Naive B cell (primary cell): ENCODE data around the gene MAP3K21. TPM values are rescaled to one million over a fixed set of nuclear protein-coding genes. Genes with fewer than 3 reads are reported as not detected.

Experiments used
- ATAC-seq, 2 donors: fragments of 150-1000 bp; cut with Tn5 transposase; 2 replicates each; pipeline ENCODE4 v1.10.0; 2021; ENCODE audit warnings: low read depth in 2 of 2, mild to moderate bottlenecking in 2 of 2, moderate library complexity in 2 of 2
- DNase-seq: peaks from one replicate; pipeline ENCODE4 v3.0.0; 2022
- H3K27ac Mint-ChIP-seq, 6 donors: one replicate each; pipeline ENCODE4 v1.8.0; 2020 to 2022; ENCODE audit warnings: mild to moderate bottlenecking in 6 of 6, mixed read lengths in 6 of 6, moderate library complexity in 5 of 6, inconsistent platforms in 2 of 6
- H3K27me3 Mint-ChIP-seq, 3 donors: one replicate each; pipeline ENCODE4 v1.8.0; 2021 to 2022; ENCODE audit warnings: mixed read lengths in 3 of 3, mild to moderate bottlenecking in 1 of 3
- H3K36me3 Mint-ChIP-seq, 2 donors: one replicate each; pipeline ENCODE4 v1.8.0; 2020 to 2022; ENCODE audit warnings: mixed read lengths in 2 of 2, inconsistent platforms in 1 of 2, mild to moderate bottlenecking in 1 of 2
- H3K4me1 Mint-ChIP-seq, 3 donors: one replicate each; pipeline ENCODE4 v1.8.0; 2020 to 2022; ENCODE audit warnings: mixed read lengths in 3 of 3, inconsistent platforms in 1 of 3, mild to moderate bottlenecking in 1 of 3, moderate library complexity in 1 of 3
- H3K4me3 Mint-ChIP-seq, 8 donors: one replicate each; pipeline ENCODE4 v1.8.0; 2020 to 2022; ENCODE audit warnings: mild to moderate bottlenecking in 8 of 8, mixed read lengths in 8 of 8, moderate library complexity in 8 of 8, inconsistent platforms in 2 of 8
- H3K9me3 Mint-ChIP-seq, 7 donors: one replicate each; pipeline ENCODE4 v1.8.0; 2020 to 2022; ENCODE audit warnings: mixed read lengths in 7 of 7, mild to moderate bottlenecking in 5 of 7, inconsistent platforms in 2 of 7, moderate library complexity in 1 of 7
- polyA plus RNA-seq, 6 donors: library from polyadenylated mRNA; unstranded; fragments of 300-500 nt; fragmentation: Illumina TruSeq; gene quantifications; one replicate each; pipeline ENCODE4 v1.2.3, GENCODE V29; 2021; ENCODE audit warnings: low read depth in 6 of 6

Gene MAP3K21
- polyA plus RNA-seq, 6 donors from 2014 or later = 0.47 to 1.6 (median 0.94) TPM

DNA sequence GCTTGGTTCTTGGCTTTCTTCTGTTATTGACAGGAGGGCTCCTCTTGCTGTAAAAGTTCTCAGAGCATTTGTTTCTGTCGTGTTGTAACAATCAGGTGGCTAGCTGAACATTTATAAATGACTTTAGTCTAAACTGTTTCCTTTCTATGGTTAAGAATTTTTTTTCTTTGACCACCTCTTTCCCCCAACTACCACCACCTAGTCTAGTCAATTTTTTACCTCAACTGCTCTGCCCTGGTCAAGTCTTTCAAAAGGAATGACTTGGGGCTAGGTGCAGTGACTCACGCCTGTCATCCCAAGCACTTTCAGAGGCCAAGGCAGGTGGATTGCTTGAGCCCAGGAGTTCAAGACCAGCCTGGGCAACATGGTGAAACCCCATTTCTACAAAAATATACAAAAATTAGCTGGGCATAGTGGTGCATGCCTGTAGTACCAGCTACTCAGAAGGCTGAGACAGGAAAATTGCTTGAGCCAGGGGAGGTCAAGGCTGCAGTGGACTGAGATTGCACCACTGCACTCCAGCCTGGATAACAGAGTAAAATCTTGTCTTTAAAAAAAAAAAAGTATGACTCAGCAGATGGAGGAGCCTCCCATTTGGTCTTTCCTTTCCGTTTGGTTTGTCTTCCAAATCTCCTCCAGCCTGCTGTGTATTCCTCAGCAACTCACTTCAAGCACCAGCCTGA, 40.7 kb downstream of the MAP3K21 start:
- H3K27me3 Mint-ChIP-seq = no peaks in the 10 kb centered on the region
- H3K36me3 Mint-ChIP-seq = no peaks in the 10 kb centered on the region
- ATAC-seq (no peak), DNase-seq (no peak)
- H3K4me3 Mint-ChIP-seq = no peak overlapping the region
- H3K4me1 Mint-ChIP-seq = no peaks in the 10 kb centered on the region
- no peaks in the 10 kb centered on the region for H3K9me3 Mint-ChIP-seq
- no peak overlapping the region for H3K27ac Mint-ChIP-seq

GRCh38 chr1:233368789-233369130, 41.2 kb downstream of the MAP3K21 start:
- Mint-ChIP-seq H3K4me1 (no peaks in the 10 kb centered on the region), H3K27me3 (no peaks in the 10 kb centered on the region), H3K27ac (no peak overlapping the region), H3K36me3 (no peaks in the 10 kb centered on the region), H3K4me3 (no peak overlapping the region), H3K9me3 (no peaks in the 10 kb centered on the region)
- DNase-seq (no peak), ATAC-seq (no peak)

DNA sequence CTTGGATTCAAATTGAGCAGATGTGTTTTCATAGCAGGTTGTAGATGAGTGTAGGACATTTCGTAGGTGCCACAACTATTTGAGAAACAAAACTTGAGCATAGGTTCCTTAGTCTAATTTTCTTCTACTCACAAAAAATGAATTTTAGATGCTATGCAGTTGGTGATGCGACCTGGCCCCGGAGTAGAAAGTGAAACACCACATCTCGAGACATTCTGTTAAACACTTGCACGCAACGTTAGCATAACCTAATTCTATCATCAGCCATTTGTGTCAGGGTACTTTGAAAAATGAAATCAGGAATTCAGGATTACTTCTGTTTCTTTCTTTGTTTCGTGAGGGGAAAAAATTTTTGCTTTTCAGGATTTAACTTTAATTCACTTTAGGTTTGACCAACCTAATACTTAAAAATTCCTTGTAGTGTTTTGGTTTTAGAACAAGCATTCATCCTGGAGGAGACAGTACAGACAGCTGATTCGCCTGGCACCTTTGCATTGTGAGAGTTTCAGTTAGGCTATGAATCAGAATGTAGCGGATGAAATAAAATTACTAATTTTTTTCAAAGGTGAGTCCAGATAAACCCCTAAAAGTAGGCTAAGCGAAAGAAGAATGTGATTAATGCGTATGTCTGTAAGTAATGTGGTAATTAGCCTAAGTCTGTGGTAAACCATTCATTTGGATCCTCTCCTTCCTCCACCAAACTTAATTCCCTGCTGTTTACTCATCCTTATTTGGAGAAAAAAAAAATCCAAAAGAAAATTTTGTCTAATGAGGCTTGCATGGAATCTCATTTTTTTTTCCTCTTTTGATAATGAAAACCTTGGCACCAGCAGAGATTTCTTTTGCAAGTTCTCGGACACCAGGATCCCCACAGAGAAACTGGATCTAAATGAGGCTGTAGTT, 44.9 kb downstream of the MAP3K21 start:
- Mint-ChIP-seq H3K27me3 (no peaks in the 10 kb centered on the region), H3K36me3 (no peaks in the 10 kb centered on the region), H3K27ac (no peak overlapping the region), H3K4me3 (no peak overlapping the region), H3K4me1 (no peaks in the 10 kb centered on the region), H3K9me3 (no peaks in the 10 kb centered on the region)
- DNase-seq = no peak
- no peak for ATAC-seq

GRCh38 chr1:233373226-233373625, 45.7 kb downstream of the MAP3K21 start:
- H3K27me3 Mint-ChIP-seq = no peaks in the 10 kb centered on the region
- peaks cover 0 to 5% (median 0%) of the 10 kb centered on the region in 3 donors for H3K4me1 Mint-ChIP-seq
- no peaks in the 10 kb centered on the region for H3K9me3 Mint-ChIP-seq
- H3K27ac Mint-ChIP-seq = no peak overlapping the region
- H3K4me3 Mint-ChIP-seq = no peak overlapping the region
- no peaks in the 10 kb centered on the region for H3K36me3 Mint-ChIP-seq
- ATAC-seq (no peak), DNase-seq (no peak)

- no peaks in the 10 kb centered on the region for H3K9me3 Mint-ChIP-seq
- peak overlapping the region in 1 of 6 donors; percentile 19 for H3K27ac Mint-ChIP-seq
- no peak for ATAC-seq
- no peak overlapping the region for H3K4me3 Mint-ChIP-seq
- H3K4me1 Mint-ChIP-seq = peaks cover 0 to 5% (median 0%) of the 10 kb centered on the region in 3 donors
- DNase-seq = no peak
- H3K36me3 Mint-ChIP-seq = no peaks in the 10 kb centered on the region
- no peaks in the 10 kb centered on the region for H3K27me3 Mint-ChIP-seq
These were observed 48.1 kb downstream of the MAP3K21 start for GRCh38 chr1:233375653-233376052.

- H3K4me1 Mint-ChIP-seq = peaks cover 0 to 5% (median 0%) of the 10 kb centered on the region in 3 donors
- no peaks in the 10 kb centered on the region for H3K27me3 Mint-ChIP-seq
- H3K4me3 Mint-ChIP-seq = no peak overlapping the region
- no peaks in the 10 kb centered on the region for H3K9me3 Mint-ChIP-seq
- ATAC-seq (no peak), DNase-seq (no peak)
- no peak overlapping the region for H3K27ac Mint-ChIP-seq
- no peaks in the 10 kb centered on the region for H3K36me3 Mint-ChIP-seq
These were observed 49.0 kb downstream of the MAP3K21 start for GRCh38 chr1:233376382-233377110.

- DNase-seq (no peak), ATAC-seq (no peak)
- Mint-ChIP-seq H3K27ac (no peak overlapping the region), H3K4me1 (peaks cover 0 to 5% (median 0%) of the 10 kb centered on the region in 3 donors), H3K9me3 (peaks cover 1 to 13% (median 3%) of the 10 kb centered on the region in 7 donors), H3K4me3 (no peak overlapping the region), H3K27me3 (no peaks in the 10 kb centered on the region), H3K36me3 (peaks cover 13 to 15% of the 10 kb centered on the region in 2 donors)
These were observed 52.4 kb downstream of the MAP3K21 start for GRCh38 chr1:233379869-233380438.

GRCh38 chr1:233381806-233382205, 54.3 kb downstream of the MAP3K21 start:
- Mint-ChIP-seq H3K27me3 (no peaks in the 10 kb centered on the region), H3K4me3 (no peak overlapping the region), H3K27ac (no peak overlapping the region), H3K4me1 (peaks cover 0 to 5% (median 0%) of the 10 kb centered on the region in 3 donors), H3K36me3 (peaks cover 13 to 15% of the 10 kb centered on the region in 2 donors), H3K9me3 (peaks cover 1 to 13% (median 3%) of the 10 kb centered on the region in 7 donors)
- DNase-seq (no peak), ATAC-seq (no peak)

DNA sequence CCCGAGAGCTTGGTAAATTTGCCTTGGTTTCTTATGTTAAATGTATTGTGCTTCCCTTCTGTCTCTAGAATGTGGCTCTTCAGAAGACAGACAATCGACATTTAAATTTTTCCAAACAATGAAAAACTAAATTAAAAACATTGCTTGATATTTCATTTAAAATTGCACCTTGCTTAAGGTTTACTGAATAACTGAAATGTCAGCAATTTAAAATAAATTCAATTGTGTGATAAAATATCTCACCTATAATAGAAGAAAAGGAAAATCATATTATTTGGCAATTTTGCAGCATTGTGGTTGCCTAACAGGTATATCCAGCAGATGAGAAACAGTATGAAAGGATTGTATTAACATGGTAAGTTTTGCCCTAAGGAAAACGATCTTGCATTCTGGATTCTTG, 56.5 kb downstream of the MAP3K21 start:
- Mint-ChIP-seq H3K36me3 (peaks cover 13 to 15% of the 10 kb centered on the region in 2 donors), H3K27me3 (peaks cover 0 to 4% (median 0%) of the 10 kb centered on the region in 3 donors), H3K9me3 (peaks cover 1 to 13% (median 4%) of the 10 kb centered on the region in 7 donors), H3K4me1 (no peaks in the 10 kb centered on the region), H3K27ac (no peak overlapping the region), H3K4me3 (no peak overlapping the region)
- ATAC-seq (no peak), DNase-seq (no peak)

DNA sequence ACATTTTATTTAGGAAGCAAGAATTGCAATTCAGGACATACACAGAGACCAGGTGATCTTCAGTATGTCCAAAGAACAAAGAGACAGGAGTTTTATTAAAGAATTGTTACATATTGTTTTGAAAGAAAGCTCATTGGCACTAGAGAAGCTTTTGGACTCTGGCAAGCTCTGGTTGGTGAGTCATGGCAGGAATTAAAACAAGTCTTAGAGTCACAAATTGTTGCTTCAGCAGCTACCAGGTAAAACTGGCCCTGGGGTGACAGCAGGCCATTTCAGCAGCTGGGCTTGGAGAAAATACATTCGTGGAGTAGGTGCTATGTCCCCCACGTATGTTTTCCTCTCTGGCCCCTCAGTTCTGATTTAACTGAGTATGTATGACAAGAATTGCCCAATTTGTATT, 58.8 kb downstream of the MAP3K21 start:
- H3K27me3 Mint-ChIP-seq = peaks cover 2 to 19% (median 15%) of the 10 kb centered on the region in 3 donors
- H3K9me3 Mint-ChIP-seq = peaks cover 1 to 13% (median 4%) of the 10 kb centered on the region in 7 donors
- H3K4me1 Mint-ChIP-seq = no peaks in the 10 kb centered on the region
- ATAC-seq (no peak), DNase-seq (no peak)
- H3K36me3 Mint-ChIP-seq = peaks cover 13 to 15% of the 10 kb centered on the region in 2 donors
- H3K4me3 Mint-ChIP-seq = no peak overlapping the region
- H3K27ac Mint-ChIP-seq = no peak overlapping the region

GRCh38 chr1:233387585-233387984, 60.1 kb downstream of the MAP3K21 start:
- H3K9me3 Mint-ChIP-seq = peaks cover 0 to 9% (median 3%) of the 10 kb centered on the region in 7 donors
- DNase-seq = no peak
- peaks cover 8 to 31% (median 19%) of the 10 kb centered on the region in 3 donors for H3K27me3 Mint-ChIP-seq

GRCh38 chr1:233389169-233389568, 61.6 kb downstream of the MAP3K21 start:
- ATAC-seq (no peak), DNase-seq (no peak)
- Mint-ChIP-seq H3K36me3 (no peaks in the 10 kb centered on the region), H3K4me3 (no peak overlapping the region), H3K27ac (no peak overlapping the region), H3K9me3 (peaks cover 0 to 3% (median 0%) of the 10 kb centered on the region in 7 donors), H3K4me1 (no peaks in the 10 kb centered on the region), H3K27me3 (peaks cover 10 to 45% (median 31%) of the 10 kb centered on the region in 3 donors)

More at GRCh38 chr1:233387585-233387984, 60.1 kb downstream of the MAP3K21 start:
- peaks cover 7 to 10% of the 10 kb centered on the region in 2 donors for H3K36me3 Mint-ChIP-seq
- no peak overlapping the region for H3K27ac Mint-ChIP-seq
- H3K4me1 Mint-ChIP-seq = no peaks in the 10 kb centered on the region
- no peak for ATAC-seq
- H3K4me3 Mint-ChIP-seq = no peak overlapping the region

GRCh38 chr1:233389893-233390292, 62.4 kb downstream of the MAP3K21 start:
- H3K4me1 Mint-ChIP-seq = no peaks in the 10 kb centered on the region
- DNase-seq = no peak
- ATAC-seq = no peak
- peaks cover 12 to 45% (median 31%) of the 10 kb centered on the region in 3 donors for H3K27me3 Mint-ChIP-seq
- peaks cover 0 to 3% (median 0%) of the 10 kb centered on the region in 7 donors for H3K9me3 Mint-ChIP-seq
- H3K4me3 Mint-ChIP-seq = no peak overlapping the region
- H3K36me3 Mint-ChIP-seq = no peaks in the 10 kb centered on the region
- no peak overlapping the region for H3K27ac Mint-ChIP-seq
